Gastrocnemius medialis (tissue), 4 donors: ENCODE measurements around the gene RNF207.

Experiments
- CTCF ChIP-seq, 5 experiments: fragments of 450-650 bp in 3 of 5; fragments of 200-600 bp in 2 of 5; sonication (generic) in 2 of 5; IDR thresholded peaks in 4 of 5; conservative IDR thresholded peaks in 1 of 5; 1 replicate in 4 of 5; 2 replicates in 1 of 5; pipeline ENCODE4 v1.5.1; 2016 to 2019; ENCODE audit warnings: antibody characterized with exemption in 5 of 5, mild to moderate bottlenecking in 3 of 5, moderate library complexity in 3 of 5
- POLR2A ChIP-seq, 2 donors: fragments of 450-650 bp; IDR thresholded peaks; one replicate each; pipeline ENCODE4 v1.6.1; 2017; ENCODE audit warnings: antibody characterized with exemption in 2 of 2, mild to moderate bottlenecking in 2 of 2, moderate library complexity in 2 of 2

- TF ChIP-seq POLR2A (IDR thresholded peaks at IDR 0.05) (no peak), CTCF (IDR thresholded peaks at IDR 0.05 in 4 of 5, conservative IDR thresholded peaks at IDR 0.05 in 1 of 5) (no peak)
Measured at GRCh38 chr1:6248932-6249738, 43.2 kb downstream of the RNF207 start.
